Motor neuron (in vitro differentiated cells): Measurements from ENCODE around the gene WDSUB1. TPM values are rescaled to one million over a fixed set of nuclear protein-coding genes. Genes with fewer than 3 reads are reported as not detected.

Source experiments
- ATAC-seq, 8 experiments: fragments of 200-7000 bp; cut with Tn5 transposase; replicated peaks in 6 of 8; 2 replicates each; pipeline ENCODE4 v1.8.0; 2021; ENCODE audit warnings: mild to moderate bottlenecking in 8 of 8, moderate library complexity in 8 of 8
- H3K27ac ChIP-seq, 2 donors: fragments of 250-450 bp; sonication (Bioruptor Pico); 2 replicates each; pipeline ENCODE4 v1.9.0; 2021; ENCODE audit warnings: antibody characterized with exemption in 2 of 2, mild to moderate bottlenecking in 2 of 2, moderate library complexity in 1 of 2
- H3K4me1 ChIP-seq, 2 donors: fragments of 250-450 bp; sonication (Bioruptor Pico); replicated peaks in 1 of 2; 2 replicates each; pipeline ENCODE4 v1.6.1; 2021; ENCODE audit warnings: antibody characterized with exemption in 2 of 2, mild to moderate bottlenecking in 2 of 2, moderate library complexity in 1 of 2
- H3K4me3 ChIP-seq, 5 donors: fragments of 250-450 bp; sonication (Bioruptor Pico); 2 replicates each; pipeline ENCODE4 v1.9.0; 2021; ENCODE audit warnings: antibody characterized with exemption in 5 of 5, mild to moderate bottlenecking in 5 of 5, moderate library complexity in 4 of 5
- WGBS, 10 experiments: fragments of 450-650 bp; shearing (Covaris generic); methylation state at CpG; one replicate each; pipeline ENCODE4 v1.0.0; 2022; 5-methylcytosine and 5-hydroxymethylcytosine counted together
- in situ Hi-C, 9 experiments: fragments of 400-800 bp; cut with MboI; loops; one replicate each; pipeline ENCODE4 v1.15.0; 2021; ENCODE audit warnings: low sequenced_read_pairs in 9 of 9, low pct_unique_long_range_greater_than_20kb in 2 of 9; ENCODE audit not compliant: unreplicated experiment in 9 of 9
- total RNA-seq, 8 experiments: library from RNA; unstranded; fragments of 300-600 nt; gene quantifications; 2 replicates each; pipeline versions ENCODE4 v1.2.3 to v1.2.4, GENCODE V29; 2022

WDSUB1 gene
- total RNA-seq, 8 experiments from 2014 or later = 4.8 to 12.6 (median 8.6) TPM

- no peak overlapping the region for H3K27ac ChIP-seq
- 0 to 100% (median 33%) methylated on average over 1 to 10 of the region's 14 CpGs for WGBS, 10 experiments
- peak in 5 of 8 experiments; percentile 41 to 84 (median 64) for ATAC-seq
Measured at GRCh38 chr2:159211447-159212396, 74.8 kb downstream of the WDSUB1 start.

GRCh38 chr2:159209341-159210306 lies 76.9 kb downstream of the WDSUB1 start:
- in situ Hi-C loops = no loop called here
- Histone ChIP-seq H3K27ac (no peak overlapping the region), H3K4me1 (peaks cover 3 to 16% of the 10 kb centered on the region in 2 donors), H3K4me3 (no peak overlapping the region)
- peak in 3 of 8 experiments; percentile 16 to 53 (median 23) for ATAC-seq
- 81 to 100% (median 93%) methylated on average over 1 to 9 of the region's 15 CpGs; no CpG with 5 or more reads in 1 of the 10 experiments for WGBS, 10 experiments

More at GRCh38 chr2:159211447-159212396, 74.8 kb downstream of the WDSUB1 start:
- in situ Hi-C loops = no loop called here
- Histone ChIP-seq H3K4me3 (no peak overlapping the region), H3K4me1 (peaks cover 3 to 16% of the 10 kb centered on the region in 2 donors)

- Histone ChIP-seq H3K27ac (no peak overlapping the region), H3K4me1 (peaks cover 3 to 16% of the 10 kb centered on the region in 2 donors), H3K4me3 (no peak overlapping the region)
- ATAC-seq = peak in 1 of 8 experiments; percentile 34
- in situ Hi-C loops = no loop called here
- WGBS, 10 experiments = 23 to 100% (median 85%) methylated on average over 1 to 5 of the region's 5 CpGs; no CpG with 5 or more reads in 2 of the 10 experiments
Measured at GRCh38 chr2:159208438-159208837, 78.1 kb downstream of the WDSUB1 start.

- H3K27ac ChIP-seq = no peak overlapping the region
- in situ Hi-C loops = no loop called here
- peaks cover 0 to 10% of the 10 kb centered on the region in 2 donors for H3K4me1 ChIP-seq
- WGBS, 10 experiments = 24 to 100% (median 93%) methylated on average over 3 to 6 of the region's 6 CpGs
- H3K4me3 ChIP-seq = no peak overlapping the region
- no peak for ATAC-seq
Measured at GRCh38 chr2:159206736-159207380, 79.6 kb downstream of the WDSUB1 start.

- H3K27ac ChIP-seq = no peak overlapping the region
- peaks cover 0 to 6% of the 10 kb centered on the region in 2 donors for H3K4me1 ChIP-seq
- no peak for ATAC-seq
- in situ Hi-C loops = no loop called here
- no peak overlapping the region for H3K4me3 ChIP-seq
- 60 to 100% (median 90%) methylated on average over 1 to 9 of the region's 15 CpGs; no CpG with 5 or more reads in 1 of the 10 experiments for WGBS, 10 experiments
Measured at GRCh38 chr2:159204381-159205144, 81.9 kb downstream of the WDSUB1 start.

GRCh38 chr2:159202568-159203071 lies 83.9 kb downstream of the WDSUB1 start:
- 14 to 100% (median 91%) methylated on average over 1 to 4 of the region's 4 CpGs; no CpG with 5 or more reads in 5 of the 10 experiments for WGBS, 10 experiments
- Histone ChIP-seq H3K4me1 (peaks cover 2 to 6% of the 10 kb centered on the region in 2 donors), H3K4me3 (no peak overlapping the region), H3K27ac (no peak overlapping the region)
- peak in 5 of 8 experiments; percentile 36 to 97 (median 62) for ATAC-seq
- in situ Hi-C loops = no loop called here

- Histone ChIP-seq H3K4me1 (peaks cover 6% of the 10 kb centered on the region in 2 donors), H3K27ac (no peak overlapping the region), H3K4me3 (no peak overlapping the region)
- ATAC-seq = peak in 5 of 8 experiments; percentile 50 to 93 (median 63)
- in situ Hi-C loops = no loop called here
- 37 to 100% (median 71%) methylated on average over 1 to 5 of the region's 8 CpGs; no CpG with 5 or more reads in 2 of the 10 experiments for WGBS, 10 experiments
Measured at GRCh38 chr2:159201360-159202063, 85.0 kb downstream of the WDSUB1 start.

GRCh38 chr2:159200498-159200897 lies 86.0 kb downstream of the WDSUB1 start:
- Histone ChIP-seq H3K4me3 (no peak overlapping the region), H3K4me1 (peaks cover 6% of the 10 kb centered on the region in 2 donors), H3K27ac (no peak overlapping the region)
- ATAC-seq = no peak
- 55 to 100% (median 100%) methylated on average over 1 of the region's 1 CpG; no CpG with 5 or more reads in 5 of the 10 experiments for WGBS, 10 experiments
- in situ Hi-C loops = no loop called here

- Histone ChIP-seq H3K4me3 (no peak overlapping the region), H3K27ac (no peak overlapping the region), H3K4me1 (peaks cover 6% of the 10 kb centered on the region in 2 donors)
- WGBS, 10 experiments = 63 to 100% (median 89%) methylated on average over 1 to 3 of the region's 4 CpGs; no CpG with 5 or more reads in 2 of the 10 experiments
- in situ Hi-C loops = no loop called here
- no peak for ATAC-seq
Measured at GRCh38 chr2:159199761-159200465, 86.6 kb downstream of the WDSUB1 start.

- Histone ChIP-seq H3K4me3 (no peak overlapping the region), H3K27ac (no peak overlapping the region), H3K4me1 (peaks cover 6% of the 10 kb centered on the region in 2 donors)
- in situ Hi-C loops = no loop called here
- no peak for ATAC-seq
- WGBS, 10 experiments = 78 to 100% (median 93%) methylated on average over 1 to 4 of the region's 9 CpGs; no CpG with 5 or more reads in 4 of the 10 experiments
Measured at GRCh38 chr2:159199236-159199635, 87.3 kb downstream of the WDSUB1 start.
